Ureter (tissue), 1 donor: ENCODE measurements around the gene PARD3. TPM values are rescaled to one million over a fixed set of nuclear protein-coding genes. Genes with fewer than 3 reads are reported as not detected.

Experiments
- DNase-seq: peaks from one replicate; pipeline ENCODE4 v3.0.0-alpha.2; 2020; ENCODE audit warnings: low spot score
- total RNA-seq: library from RNA; stranded (reverse); gene quantifications from one replicate; pipeline ENCODE4 v1.2.4, GENCODE V29; 2023
- donor health status: DM: yes; HTN: yes; CAD: no.

Gene PARD3
- total RNA-seq, 1 donor from 2014 or later: 73.5 TPM

- no peak for DNase-seq
Measured at GRCh38 chr10:34216348-34216945, 598.6 kb downstream of the PARD3 start.

GRCh38 chr10:34213805-34214197 lies 601.3 kb downstream of the PARD3 start:
- no peak for DNase-seq

- no peak for DNase-seq
Measured at GRCh38 chr10:34213193-34213804, 601.8 kb downstream of the PARD3 start.

- no peak for DNase-seq
Measured at GRCh38 chr10:34207343-34207742, 607.8 kb downstream of the PARD3 start.

GRCh38 chr10:34206935-34207268 lies 608.2 kb downstream of the PARD3 start:
- DNase-seq: no peak

- DNase-seq: no peak
Measured at GRCh38 chr10:34206078-34206934, 608.8 kb downstream of the PARD3 start.

GRCh38 chr10:34205452-34205851 lies 609.6 kb downstream of the PARD3 start:
- DNase-seq: no peak

- no peak for DNase-seq
Measured at GRCh38 chr10:34203966-34204630, 611.0 kb downstream of the PARD3 start.

- no peak for DNase-seq
Measured at GRCh38 chr10:34200355-34200901, 614.7 kb downstream of the PARD3 start.

GRCh38 chr10:34198953-34199352 lies 616.1 kb downstream of the PARD3 start:
- DNase-seq: no peak

- DNase-seq: no peak
Measured at GRCh38 chr10:34196058-34196433, 619.0 kb downstream of the PARD3 start.

- DNase-seq: no peak
Measured at GRCh38 chr10:34195364-34196057, 619.6 kb downstream of the PARD3 start.

GRCh38 chr10:34193931-34194626 lies 621.0 kb downstream of the PARD3 start:
- DNase-seq: no peak

GRCh38 chr10:34192646-34193045 lies 622.5 kb downstream of the PARD3 start:
- DNase-seq: no peak

- DNase-seq: no peak
Measured at GRCh38 chr10:34191406-34191805, 623.7 kb downstream of the PARD3 start.

GRCh38 chr10:34190580-34190979 lies 624.5 kb downstream of the PARD3 start:
- no peak for DNase-seq

GRCh38 chr10:34189830-34190229 lies 625.3 kb downstream of the PARD3 start:
- no peak for DNase-seq

- DNase-seq: no peak
Measured at GRCh38 chr10:34188221-34188620, 626.9 kb downstream of the PARD3 start.

- DNase-seq: no peak
Measured at GRCh38 chr10:34187201-34187600, 627.9 kb downstream of the PARD3 start.

GRCh38 chr10:34186745-34187144 lies 628.4 kb downstream of the PARD3 start:
- DNase-seq: no peak

GRCh38 chr10:34185998-34186397 lies 629.1 kb downstream of the PARD3 start:
- DNase-seq: no peak
